HepG2 (cell line): ENCODE data around the gene DIPK1A. TPM values are rescaled to one million over a fixed set of nuclear protein-coding genes. Genes with fewer than 3 reads are reported as not detected.

Experiments
- ATAC-seq: fragments of 200-7000 bp; cut with Tn5 transposase; 3 replicates; pipeline ENCODE4 v1.9.1; 2020; ENCODE audit warnings: mild to moderate bottlenecking, moderate library complexity
- BruUV-seq: library from RNA; stranded (reverse); fragments of 400-500 nt; replicated peaks from 2 replicates; lab custom pipeline; 2021; lab: Mats Ljungman, UMichigan
- CTCF ChIA-PET: fragments of 300-600 bp; formaldehyde crosslinking; extraction: SDS; loops from one replicate; lab custom pipeline; 2021; ENCODE audit warnings: low total read pairs, inconsistent platforms, low intra/inter-chr PET ratio; lab: Yijun Ruan, JAX
- POLR2A ChIA-PET: fragments of 350-600 bp; sonication (Branson Sonifier 250); formaldehyde crosslinking; loops from one replicate; lab custom pipeline; 2020; ENCODE audit warnings: antibody characterized with exemption, inconsistent platforms; lab: Yijun Ruan, JAX
- DNase-seq: peaks from one replicate; pipeline ENCODE4 v3.0.0-alpha.2; 2015; ENCODE audit warnings: low spot score
- FAIRE-seq: peaks from 3 replicates; lab custom pipeline; 2011; peaks lifted over from hg19 to GRCh38; lab: Jason Lieb, UNC
- H2AFZ ChIP-seq: one replicate; pipeline ENCODE4 v1.6.1; 2011; ENCODE audit warnings: low read length, inconsistent platforms
- H3K27ac ChIP-seq: fragments of 300-600 bp; 3 replicates; pipeline ENCODE4 v1.8.0; 2011; ENCODE audit warnings: mixed run types, mild to moderate bottlenecking, mixed read lengths, low read length, inconsistent platforms; ENCODE audit not compliant: insufficient read depth; ENCODE audit errors: extremely low read length
- H3K27me3 ChIP-seq, 2 experiments: fragments of 200-600 bp in 1 of 2; 2 replicates in 1 of 2; 3 replicates in 1 of 2; pipeline versions ENCODE4 v1.6.0 to v1.8.0; 2011; ENCODE audit warnings: low read length in 2 of 2, mild to moderate bottlenecking in 2 of 2, moderate library complexity in 2 of 2, inconsistent platforms in 1 of 2; ENCODE audit not compliant: insufficient read depth in 2 of 2, control insufficient read depth in 1 of 2
- H3K36me3 ChIP-seq, 2 experiments: fragments of 200-600 bp in 1 of 2; replicated peaks in 1 of 2; 2 replicates in 1 of 2; 3 replicates in 1 of 2; pipeline versions ENCODE4 v1.5.1 to v1.8.0; 2011; ENCODE audit warnings: low read length in 2 of 2, inconsistent platforms in 1 of 2; ENCODE audit not compliant: insufficient read depth in 2 of 2, control insufficient read depth in 1 of 2
- H3K4me1 ChIP-seq: 2 replicates; pipeline ENCODE4 v1.5.1; 2012; ENCODE audit warnings: low read length, inconsistent platforms; ENCODE audit not compliant: insufficient read depth
- H3K4me2 ChIP-seq: 2 replicates; pipeline ENCODE4 v1.6.0; 2011; ENCODE audit warnings: low read depth, low read length, inconsistent platforms
- H3K4me3 ChIP-seq, 3 experiments: fragments of 200-600 bp in 1 of 3; sonication (generic), shearing (Covaris generic) in 1 of 3; replicated peaks in 1 of 3; 2 replicates each; pipeline ENCODE4 v1.5.1; 2011 to 2016; ENCODE audit warnings: low read length in 3 of 3, inconsistent platforms in 2 of 3, low read depth in 2 of 3, mild to moderate bottlenecking in 2 of 3, control low read depth in 1 of 3, mixed read lengths in 1 of 3; ENCODE audit not compliant: insufficient read depth in 1 of 3
- H3K79me2 ChIP-seq: one replicate; pipeline ENCODE4 v1.6.1; 2011; ENCODE audit warnings: low read length, inconsistent platforms; ENCODE audit not compliant: insufficient read depth
- H3K9ac ChIP-seq: 2 replicates; pipeline ENCODE4 v1.6.0; 2011; ENCODE audit warnings: mild to moderate bottlenecking, low read depth, low read length, inconsistent platforms; ENCODE audit not compliant: insufficient read depth
- H3K9me3 ChIP-seq: 2 replicates; pipeline ENCODE4 v1.5.1; 2012; ENCODE audit warnings: mild to moderate bottlenecking, low read length
- H4K20me1 ChIP-seq: 2 replicates; pipeline ENCODE4 v1.6.0; 2011; ENCODE audit warnings: inconsistent platforms, mild to moderate bottlenecking, low read length, moderate library complexity; ENCODE audit not compliant: insufficient read depth
- CENPX ChIP-seq: sonication (generic); formaldehyde crosslinking; IDR thresholded peaks from 2 replicates; pipeline ENCODE4 v1.9.0; 2021; ENCODE audit warnings: mild to moderate bottlenecking, missing genetic modification reagents, moderate library complexity
- FOXA3 ChIP-seq: IDR thresholded peaks from 2 replicates; pipeline ENCODE4 v1.6.1; 2016; ENCODE audit warnings: missing genetic modification reagents, missing compliant biosample characterization
- FOXC1 ChIP-seq: sonication (generic); formaldehyde crosslinking; IDR thresholded peaks from 2 replicates; pipeline ENCODE4 v1.8.0; 2022; ENCODE audit warnings: mild to moderate bottlenecking, missing genetic modification reagents, borderline replicate concordance
- HNRNPK ChIP-seq: fragments of 200-400 bp; formaldehyde crosslinking; IDR thresholded peaks from 2 replicates; pipeline ENCODE4 v1.6.1; 2018; ENCODE audit warnings: low read length, low read depth, moderate library complexity, mild to moderate bottlenecking; ENCODE audit not compliant: poor library complexity, severe bottlenecking
- NCOA5 ChIP-seq: sonication (generic); formaldehyde crosslinking; IDR thresholded peaks from 2 replicates; pipeline ENCODE4 v1.4.0; 2020; ENCODE audit warnings: missing genetic modification reagents
- PHF8 ChIP-seq: sonication (generic); formaldehyde crosslinking; IDR thresholded peaks from 2 replicates; pipeline ENCODE4 v1.5.0; 2020; ENCODE audit warnings: missing genetic modification reagents
- TGIF2 ChIP-seq: IDR thresholded peaks from 2 replicates; pipeline ENCODE4 v1.6.1; 2016; ENCODE audit warnings: control low read depth, missing compliant biosample characterization
- ZFP36L1 ChIP-seq: sonication (generic); formaldehyde crosslinking; IDR thresholded peaks from 2 replicates; pipeline ENCODE4 v1.8.0; 2022; ENCODE audit warnings: mild to moderate bottlenecking, missing genetic modification reagents, moderate library complexity
- ZNF232 ChIP-seq: sonication (generic); formaldehyde crosslinking; IDR thresholded peaks from 2 replicates; pipeline ENCODE4 v1.4.0; 2020; ENCODE audit warnings: missing genetic modification reagents, borderline replicate concordance
- ZNF615 ChIP-seq: sonication (generic); formaldehyde crosslinking; IDR thresholded peaks from 2 replicates; pipeline ENCODE4 v1.5.0; 2020; ENCODE audit warnings: mild to moderate bottlenecking, missing genetic modification reagents, borderline replicate concordance
- ZNF616 ChIP-seq: sonication (generic); formaldehyde crosslinking; IDR thresholded peaks from 2 replicates; pipeline ENCODE4 v1.5.0; 2020; ENCODE audit warnings: low read depth, mild to moderate bottlenecking, missing genetic modification reagents
- ZNF839 ChIP-seq: sonication (generic); formaldehyde crosslinking; IDR thresholded peaks from 2 replicates; pipeline ENCODE4 v1.4.0; 2020; ENCODE audit warnings: missing genetic modification reagents, mild to moderate bottlenecking, borderline replicate concordance
- WGBS: methylation state at CpG from one replicate; pipeline ENCODE4 v1.1.6; 2017; ENCODE audit warnings: low lambda C conversion rate; 5-methylcytosine and 5-hydroxymethylcytosine counted together
- in situ Hi-C: cut with HindIII; loops from 2 replicates; pipeline ENCODE4 v1.10.0; 2017; ENCODE audit warnings: low pct_unique_long_range_greater_than_20kb; ENCODE audit not compliant: extremely low pct_ligation_motif_present
- intact Hi-C: fragments of 100-400 bp; cut with micrococcal nuclease; formaldehyde crosslinking; loops from one replicate; pipeline ENCODE4 v1.10.0; 2022; ENCODE audit not compliant: unreplicated experiment
- polyA plus RNA-seq, 8 experiments: library from polyadenylated mRNA; depleted of rRNA in 3 of 8; stranded (reverse) in 7 of 8; unstranded in 1 of 8; fragments of >200 nt; fragmentation: Illumina TruSeq in 4 of 8; extraction: Trizol in 4 of 8; gene quantifications; 2 replicates each; pipeline versions ENCODE4 v1.2.1 to v1.2.3, GENCODE V29; 2011 to 2016; ENCODE audit warnings: low read depth in 4 of 8, missing spikeins in 1 of 8, mixed read lengths in 1 of 8; ENCODE audit not compliant: insufficient read depth in 1 of 8
- total RNA-seq, 5 experiments: library from RNA; depleted of rRNA; stranded (reverse); fragments of >200 nt; fragmentation: Illumina TruSeq; extraction: Trizol; gene quantifications; 2 replicates each; pipeline ENCODE4 v1.2.3, GENCODE V29; 2016; ENCODE audit warnings: low read depth in 1 of 5
- TF ChIP-seq, protein P1 (sequence below): sonication (generic); formaldehyde crosslinking; IDR thresholded peaks from 2 replicates; pipeline ENCODE4 v1.4.0; 2020; ENCODE audit warnings: missing genetic modification reagents; ENCODE audit errors: not compliant biosample characterization
- TF ChIP-seq, protein P2 (sequence below): fragments of 450-650 bp; IDR thresholded peaks from 2 replicates; pipeline ENCODE4 v1.6.1; 2016
- TF ChIP-seq, protein P3 (sequence below): fragments of 450-650 bp; IDR thresholded peaks from 2 replicates; pipeline ENCODE4 v1.6.1; 2017; ENCODE audit warnings: mild to moderate bottlenecking

Gene DIPK1A
- total and polyA plus RNA-seq, 2 of the 13 experiments (the other 11 are each of a cell fraction or from before 2014, with no cell fraction given): 8.4 TPM

DNA sequence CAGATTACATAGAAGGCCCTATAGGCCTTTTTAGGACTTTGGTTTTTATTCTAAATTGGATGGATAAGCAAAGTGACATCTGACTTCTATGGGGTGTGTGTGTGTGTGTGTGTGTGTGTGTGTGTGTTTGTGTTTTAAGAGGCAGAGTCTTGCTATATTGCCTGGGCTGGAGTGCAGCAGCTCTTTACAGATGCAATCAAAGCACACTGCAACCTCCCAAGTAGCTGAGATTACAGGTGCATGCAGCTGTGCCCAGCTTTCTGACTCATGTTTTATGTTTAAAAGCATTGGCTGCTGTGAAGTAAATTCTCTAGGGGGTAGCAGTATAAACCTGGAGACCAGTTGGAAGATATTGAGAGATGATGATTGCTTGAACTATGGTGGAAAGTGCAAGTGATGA lies 164.0 kb downstream of the DIPK1A start:
- intact Hi-C loops (no loop called here), in situ Hi-C loops (no loop called here)
- Histone ChIP-seq H4K20me1 (no peaks in the 10 kb centered on the region), H3K27ac (no peak overlapping the region), H3K4me2 (no peak overlapping the region), H2AFZ (no peak overlapping the region), H3K27me3 (no peaks in the 10 kb centered on the region), H3K4me1 (peaks cover 11% of the 10 kb centered on the region), H3K4me3 (no peak overlapping the region), H3K9me3 (no peaks in the 10 kb centered on the region)
- FAIRE-seq: no peak
- ChIA-PET POLR2A (no interaction called here), CTCF (no interaction called here)
- no TSS peak for BruUV-seq
- DNase-seq: no peak
- no peak for ATAC-seq
- TF ChIP-seq TGIF2 (CRISPR knock-in tag): no peak
- no peak for TF ChIP-seq NCOA5 (CRISPR knock-in tag)
- no peak for TF ChIP-seq CENPX
- no peak for TF ChIP-seq ZNF616
- TF ChIP-seq, protein P1, sequence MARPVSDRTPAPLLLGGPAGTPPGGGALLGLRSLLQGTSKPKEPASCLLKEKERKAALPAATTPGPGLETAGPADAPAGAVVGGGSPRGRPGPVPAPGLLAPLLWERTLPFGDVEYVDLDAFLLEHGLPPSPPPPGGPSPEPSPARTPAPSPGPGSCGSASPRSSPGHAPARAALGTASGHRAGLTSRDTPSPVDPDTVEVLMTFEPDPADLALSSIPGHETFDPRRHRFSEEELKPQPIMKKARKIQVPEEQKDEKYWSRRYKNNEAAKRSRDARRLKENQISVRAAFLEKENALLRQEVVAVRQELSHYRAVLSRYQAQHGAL (CRISPR knock-in tag): no peak
- TF ChIP-seq, all 625 proteins: peak for 0
- no peaks in the 10 kb centered on the region for H3K79me2 ChIP-seq
- no peaks in the 10 kb centered on the region for H3K36me3 ChIP-seq
- no peak overlapping the region for H3K9ac ChIP-seq

DNA sequence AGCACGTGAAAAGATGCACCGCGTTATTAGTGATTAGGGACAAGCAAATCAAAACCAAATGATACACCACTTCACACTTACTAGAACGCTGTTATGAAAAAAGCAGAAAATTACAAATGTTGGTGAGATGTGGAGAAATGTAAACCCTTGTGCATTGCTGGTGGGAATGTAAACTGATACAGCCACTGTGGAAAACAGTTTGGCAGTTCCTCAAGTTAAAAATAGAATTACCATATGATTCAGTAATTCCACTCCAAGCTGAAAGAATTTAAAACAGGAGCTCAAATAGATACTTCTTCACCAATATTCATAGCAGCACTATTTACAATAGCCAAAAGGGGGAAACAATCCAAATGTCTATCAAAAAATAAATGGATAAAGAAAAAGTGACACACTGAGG lies 166.1 kb downstream of the DIPK1A start:
- in situ Hi-C loops: no loop called here

More for the DNA sequence above, 166.1 kb downstream of the DIPK1A start:
- H3K27ac ChIP-seq: no peak overlapping the region
- no peak for TF ChIP-seq ZNF615 (CRISPR knock-in tag)
- TF ChIP-seq HNRNPK: no peak
- TF ChIP-seq ZFP36L1: no peak
- no peak for TF ChIP-seq FOXC1
- no peak for TF ChIP-seq PHF8 (CRISPR knock-in tag)
- TF ChIP-seq, protein P2, sequence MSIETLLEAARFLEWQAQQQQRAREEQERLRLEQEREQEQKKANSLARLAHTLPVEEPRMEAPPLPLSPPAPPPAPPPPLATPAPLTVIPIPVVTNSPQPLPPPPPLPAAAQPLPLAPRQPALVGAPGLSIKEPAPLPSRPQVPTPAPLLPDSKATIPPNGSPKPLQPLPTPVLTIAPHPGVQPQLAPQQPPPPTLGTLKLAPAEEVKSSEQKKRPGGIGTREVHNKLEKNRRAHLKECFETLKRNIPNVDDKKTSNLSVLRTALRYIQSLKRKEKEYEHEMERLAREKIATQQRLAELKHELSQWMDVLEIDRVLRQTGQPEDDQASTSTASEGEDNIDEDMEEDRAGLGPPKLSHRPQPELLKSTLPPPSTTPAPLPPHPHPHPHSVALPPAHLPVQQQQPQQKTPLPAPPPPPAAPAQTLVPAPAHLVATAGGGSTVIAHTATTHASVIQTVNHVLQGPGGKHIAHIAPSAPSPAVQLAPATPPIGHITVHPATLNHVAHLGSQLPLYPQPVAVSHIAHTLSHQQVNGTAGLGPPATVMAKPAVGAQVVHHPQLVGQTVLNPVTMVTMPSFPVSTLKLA: no peak
- no peak for TF ChIP-seq ZNF839 (CRISPR knock-in tag)
- TF ChIP-seq, protein P3, sequence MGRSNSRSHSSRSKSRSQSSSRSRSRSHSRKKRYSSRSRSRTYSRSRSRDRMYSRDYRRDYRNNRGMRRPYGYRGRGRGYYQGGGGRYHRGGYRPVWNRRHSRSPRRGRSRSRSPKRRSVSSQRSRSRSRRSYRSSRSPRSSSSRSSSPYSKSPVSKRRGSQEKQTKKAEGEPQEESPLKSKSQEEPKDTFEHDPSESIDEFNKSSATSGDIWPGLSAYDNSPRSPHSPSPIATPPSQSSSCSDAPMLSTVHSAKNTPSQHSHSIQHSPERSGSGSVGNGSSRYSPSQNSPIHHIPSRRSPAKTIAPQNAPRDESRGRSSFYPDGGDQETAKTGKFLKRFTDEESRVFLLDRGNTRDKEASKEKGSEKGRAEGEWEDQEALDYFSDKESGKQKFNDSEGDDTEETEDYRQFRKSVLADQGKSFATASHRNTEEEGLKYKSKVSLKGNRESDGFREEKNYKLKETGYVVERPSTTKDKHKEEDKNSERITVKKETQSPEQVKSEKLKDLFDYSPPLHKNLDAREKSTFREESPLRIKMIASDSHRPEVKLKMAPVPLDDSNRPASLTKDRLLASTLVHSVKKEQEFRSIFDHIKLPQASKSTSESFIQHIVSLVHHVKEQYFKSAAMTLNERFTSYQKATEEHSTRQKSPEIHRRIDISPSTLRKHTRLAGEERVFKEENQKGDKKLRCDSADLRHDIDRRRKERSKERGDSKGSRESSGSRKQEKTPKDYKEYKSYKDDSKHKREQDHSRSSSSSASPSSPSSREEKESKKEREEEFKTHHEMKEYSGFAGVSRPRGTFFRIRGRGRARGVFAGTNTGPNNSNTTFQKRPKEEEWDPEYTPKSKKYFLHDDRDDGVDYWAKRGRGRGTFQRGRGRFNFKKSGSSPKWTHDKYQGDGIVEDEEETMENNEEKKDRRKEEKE: no peak
- TF ChIP-seq ZNF232: no peak
- no peak for TF ChIP-seq FOXA3 (CRISPR knock-in tag)
- DNase-seq (no peak), FAIRE-seq (no peak), ATAC-seq (no peak)
- H2AFZ ChIP-seq: no peak overlapping the region
- H3K9ac ChIP-seq: no peak overlapping the region
- POLR2A ChIA-PET: no interaction called here
- intact Hi-C loops: no loop called here
- no peaks in the 10 kb centered on the region for H3K36me3 ChIP-seq
- H3K9me3 ChIP-seq: no peaks in the 10 kb centered on the region
- CTCF ChIA-PET: no interaction called here
- no peak overlapping the region for H3K4me2 ChIP-seq
- H3K4me3 ChIP-seq: no peak overlapping the region
- no peaks in the 10 kb centered on the region for H4K20me1 ChIP-seq
- BruUV-seq: no TSS peak
- peaks cover 12% of the 10 kb centered on the region for H3K4me1 ChIP-seq
- H3K27me3 ChIP-seq: no peaks in the 10 kb centered on the region; a peak in 1 of 5 replicates
- no peaks in the 10 kb centered on the region for H3K79me2 ChIP-seq
- 79% methylated on average over 4 of the region's 4 CpGs for WGBS
